HG03159 (cell line): Measurements from ENCODE around the gene GSN.
"Not testable (repeated sequence)": the region's sequence is repeated elsewhere in the genome, so short reads cannot be mapped to it uniquely, and the experiment has no call there.

Experiments used
- ATAC-seq: cut with Tn5 transposase; IDR thresholded peaks from one replicate; pipeline ENCODE4 v1.9.1; 2021; ENCODE audit warnings: mild to moderate bottlenecking, moderate library complexity; ENCODE audit not compliant: unreplicated experiment

Gene GSN

DNA sequence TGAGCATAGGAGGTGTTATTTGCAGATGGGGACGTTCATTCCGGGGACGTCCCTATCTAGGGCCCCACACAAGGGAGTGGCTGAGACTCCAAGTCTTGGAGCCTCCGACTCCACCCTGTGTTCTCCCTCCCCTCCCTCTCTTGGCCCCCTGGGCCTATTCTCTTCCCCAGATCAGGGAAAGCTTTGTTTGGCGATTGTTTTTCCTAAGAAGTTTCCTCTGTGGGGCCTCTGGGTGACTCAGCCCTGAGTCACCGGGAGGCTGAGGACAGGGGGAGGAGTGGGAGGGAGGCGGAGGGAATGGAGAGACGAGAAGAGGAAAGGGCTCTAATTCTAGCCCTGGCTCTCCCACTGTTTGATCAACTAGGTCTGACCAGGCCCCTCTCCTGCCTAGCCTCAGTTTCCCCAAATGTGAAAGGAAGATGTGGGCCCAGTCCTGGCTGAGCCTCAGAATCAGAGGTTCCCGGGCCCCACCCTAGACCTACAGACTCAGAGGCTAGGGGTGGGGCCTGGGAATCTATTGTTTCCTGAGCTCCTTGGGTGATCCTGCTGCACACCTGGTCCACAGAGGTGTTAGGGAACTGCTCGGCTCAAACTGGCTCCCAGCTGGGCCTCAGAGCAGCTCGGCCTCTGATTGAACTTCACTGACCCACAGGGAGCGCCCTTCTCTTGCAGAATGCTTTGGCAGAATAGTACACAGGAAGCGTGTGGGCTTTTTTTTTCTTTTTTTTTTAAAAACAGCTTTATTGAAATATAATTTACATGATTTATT, 19.2 kb downstream of the GSN start:
- no peak for ATAC-seq

DNA sequence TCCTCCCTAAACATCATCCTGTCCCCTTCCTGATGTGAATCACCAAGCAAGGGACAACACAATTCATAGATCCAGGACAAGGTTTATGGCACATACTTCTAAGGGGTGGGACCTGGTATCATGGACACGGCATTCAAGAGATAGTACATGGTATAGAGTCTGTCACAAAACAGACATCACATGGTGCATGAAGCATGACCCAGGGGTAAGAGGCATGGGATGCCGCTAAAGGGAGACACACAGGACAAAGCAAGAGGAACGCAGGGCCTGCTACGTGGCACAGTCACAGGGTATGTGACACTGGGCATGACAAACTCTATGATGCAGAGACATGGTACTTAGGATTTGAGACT, 20.7 kb downstream of the GSN start:
- no peak for ATAC-seq

DNA sequence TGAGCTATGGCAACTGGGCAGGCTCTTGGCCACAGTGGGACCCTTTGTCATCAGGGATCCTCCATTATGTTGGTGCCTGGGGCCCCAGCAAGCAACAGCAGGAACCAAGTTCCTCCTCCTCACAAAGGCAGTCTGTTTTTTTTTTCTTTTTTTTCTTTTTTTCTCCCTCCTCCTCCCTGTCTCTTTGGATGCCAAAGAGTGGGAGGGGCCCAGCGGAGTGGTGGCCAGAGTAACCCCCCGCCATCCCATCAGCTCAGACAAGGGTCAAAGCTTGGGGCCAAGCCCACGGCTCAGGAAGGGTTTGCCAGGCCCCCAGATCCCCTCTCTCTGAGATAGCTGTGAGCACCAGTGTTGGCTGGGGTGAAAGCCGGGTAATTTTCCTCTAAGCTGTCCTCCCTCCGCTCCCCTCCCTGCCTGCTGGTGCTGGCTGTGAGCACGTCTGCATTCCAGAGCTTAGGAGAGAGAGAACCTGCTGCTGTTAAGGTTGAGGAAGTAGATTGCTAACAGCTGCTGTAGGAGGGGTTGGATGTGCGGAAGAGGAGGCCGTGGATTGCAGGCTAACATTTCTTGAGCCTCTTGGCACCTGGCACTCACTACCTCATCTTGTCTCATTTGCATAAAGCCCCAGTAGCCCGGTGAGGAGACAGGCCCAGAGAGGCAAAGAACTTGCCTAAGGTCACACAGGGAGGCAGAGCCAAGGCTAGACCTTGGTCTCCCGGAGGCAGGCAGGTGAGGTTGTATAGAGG, 21.2 kb downstream of the GSN start:
- no peak for ATAC-seq

DNA sequence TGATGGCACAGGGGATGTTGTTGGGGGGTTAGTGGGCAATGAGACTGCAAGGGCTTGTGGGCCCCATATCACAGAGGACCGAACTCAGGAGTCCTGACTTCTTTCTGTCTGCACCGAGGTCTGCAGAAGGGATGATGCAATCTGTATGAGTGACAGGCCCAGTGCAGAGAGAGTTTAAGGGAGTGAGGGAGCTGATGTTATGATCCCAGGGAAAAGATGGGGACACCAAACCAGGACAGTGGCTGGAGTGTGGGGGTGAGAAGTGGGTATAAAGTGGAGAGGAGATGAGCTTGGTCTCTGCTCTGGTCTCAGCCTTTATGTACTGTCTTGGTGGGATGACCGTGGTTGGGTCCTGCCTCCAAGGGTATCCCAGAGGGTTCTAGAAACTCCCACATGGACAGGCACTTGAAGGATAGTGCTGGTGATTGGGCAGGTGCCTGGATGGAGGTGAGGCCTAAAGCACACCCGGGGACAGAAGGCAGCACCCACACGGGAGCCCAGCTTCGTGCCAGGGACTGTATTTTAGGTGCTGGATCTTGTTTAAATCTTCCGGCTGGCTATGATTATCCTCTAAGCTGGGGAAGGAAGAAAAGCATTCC, 21.9 kb downstream of the GSN start:
- no peak for ATAC-seq

DNA sequence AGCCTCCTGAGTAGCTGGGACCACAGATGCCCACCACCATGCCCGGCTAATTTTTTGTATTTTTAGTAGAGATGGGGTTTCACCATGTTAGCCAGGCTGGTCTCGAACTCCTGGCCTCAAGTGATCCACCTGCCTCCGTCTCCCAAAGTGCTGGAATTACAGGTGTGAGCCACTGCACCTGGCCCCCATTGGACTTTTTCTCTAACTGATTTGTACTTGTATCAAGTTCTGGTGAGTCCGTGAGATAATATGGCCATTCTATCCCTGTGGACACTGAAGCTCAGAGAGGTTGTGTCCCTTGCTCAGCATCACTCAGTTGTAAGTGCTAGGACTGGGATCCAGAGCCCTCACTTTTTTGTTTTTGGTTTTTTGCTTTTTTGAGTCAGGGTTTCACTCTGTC, 23.6 kb downstream of the GSN start:
- ATAC-seq = not testable (repeated sequence)

DNA sequence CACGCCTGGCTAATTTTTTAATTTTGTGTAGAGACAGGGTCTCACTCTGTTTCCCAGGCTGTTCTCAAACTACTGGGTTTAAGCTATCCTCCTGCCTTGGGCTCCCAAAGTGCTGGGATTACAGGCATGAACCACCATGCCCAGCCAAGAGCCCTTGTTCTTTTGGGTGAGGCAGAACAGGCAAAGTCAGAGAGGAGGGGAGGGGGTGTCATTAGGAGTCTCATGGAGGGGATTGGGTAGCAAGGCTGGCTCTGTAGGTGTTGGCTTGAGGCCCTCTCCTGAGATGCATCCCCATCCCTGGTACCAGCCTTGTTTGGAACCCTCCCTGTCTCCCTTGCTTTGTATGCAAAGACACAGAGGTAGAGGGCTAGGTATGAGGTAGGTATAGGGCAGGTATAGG, 24.1 kb downstream of the GSN start:
- ATAC-seq = no peak

DNA sequence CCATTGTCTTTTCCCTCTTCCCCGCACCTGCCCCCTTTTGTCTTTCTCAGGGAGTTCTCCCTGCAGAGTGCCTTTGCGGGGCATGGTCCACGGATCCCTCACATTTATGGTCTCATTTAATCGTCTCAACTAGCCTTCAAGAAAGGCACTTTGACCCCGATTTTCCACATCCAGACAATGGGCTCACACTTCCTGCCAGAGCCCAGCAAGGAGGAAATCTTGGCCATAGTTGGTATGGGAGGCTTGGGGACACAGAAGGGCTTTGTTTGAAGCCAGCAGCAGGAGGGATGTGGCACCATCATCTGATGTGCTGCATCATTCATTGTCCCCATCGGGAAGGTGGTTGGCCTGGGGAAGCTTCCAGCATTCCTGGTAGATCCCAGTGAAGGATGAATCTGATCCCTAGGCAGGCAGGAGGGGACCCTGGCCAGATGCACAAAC, 24.9 kb downstream of the GSN start:
- ATAC-seq = no peak

DNA sequence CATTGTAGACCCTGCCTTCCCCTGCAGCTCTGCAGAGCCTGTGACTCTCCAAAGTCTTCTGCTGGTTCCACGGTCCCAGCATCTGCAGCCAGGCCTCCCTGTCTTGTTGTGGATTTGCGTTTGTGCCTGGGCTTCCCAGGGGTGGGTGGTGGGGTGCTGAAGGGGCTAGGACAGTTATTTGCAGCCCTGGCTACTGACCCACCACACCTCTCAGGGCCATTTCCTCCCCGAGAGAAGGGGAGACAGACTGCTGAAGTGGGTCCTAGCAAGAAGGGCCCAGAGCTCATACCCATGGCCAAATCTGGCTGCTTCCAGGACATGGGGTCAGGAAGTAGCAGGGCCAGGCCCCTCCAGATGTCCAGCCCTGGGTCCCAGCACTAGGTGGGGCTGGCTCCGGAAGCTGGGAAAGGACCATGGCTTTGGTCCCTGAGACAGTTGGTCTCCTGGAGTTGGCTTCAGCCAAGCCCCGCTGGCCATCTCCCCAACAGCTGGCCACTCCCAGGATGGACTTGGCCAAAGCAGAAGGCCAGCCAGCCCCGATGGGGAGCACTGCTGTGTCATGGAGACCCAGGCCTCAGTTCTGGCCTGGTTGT, 26.3 kb downstream of the GSN start:
- no peak for ATAC-seq

DNA sequence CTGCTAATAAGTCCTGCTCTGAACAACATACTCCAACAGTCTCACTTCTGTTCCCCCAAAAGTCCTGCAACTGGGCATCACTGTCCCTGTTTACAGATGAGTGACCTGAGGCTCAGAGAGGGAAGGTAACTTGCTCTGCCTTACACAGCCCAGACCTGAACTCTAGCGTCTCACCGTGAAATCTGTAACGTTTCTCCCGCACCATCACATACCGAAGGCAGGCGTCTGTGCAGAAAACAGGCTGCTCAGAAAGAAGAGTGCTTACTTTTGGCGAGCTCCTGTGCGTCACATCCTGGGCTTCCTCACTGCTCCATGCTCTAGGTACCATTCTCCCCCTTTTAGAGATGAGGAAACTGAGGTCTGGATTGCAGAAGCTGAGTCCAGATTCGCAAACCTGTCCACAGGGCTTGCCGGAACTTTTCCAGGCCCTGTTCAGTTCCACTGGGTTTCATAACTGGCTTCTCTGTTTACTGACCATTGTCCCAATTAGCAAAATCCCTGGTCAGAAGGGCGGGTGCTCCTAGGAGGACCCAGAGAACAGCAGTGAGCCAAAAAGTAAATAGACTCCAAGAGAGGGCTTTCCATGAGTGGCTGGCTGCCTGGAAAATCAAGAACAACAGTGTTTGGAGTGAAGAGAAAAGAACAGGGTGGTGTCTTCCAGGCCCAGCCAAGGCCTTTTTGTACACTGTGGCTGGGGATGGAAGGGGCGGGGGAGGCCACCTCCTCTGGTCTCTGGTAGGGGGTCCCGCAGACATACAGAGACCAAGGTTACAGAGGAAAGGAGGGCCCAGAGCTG, 27.1 kb downstream of the GSN start:
- no peak for ATAC-seq

DNA sequence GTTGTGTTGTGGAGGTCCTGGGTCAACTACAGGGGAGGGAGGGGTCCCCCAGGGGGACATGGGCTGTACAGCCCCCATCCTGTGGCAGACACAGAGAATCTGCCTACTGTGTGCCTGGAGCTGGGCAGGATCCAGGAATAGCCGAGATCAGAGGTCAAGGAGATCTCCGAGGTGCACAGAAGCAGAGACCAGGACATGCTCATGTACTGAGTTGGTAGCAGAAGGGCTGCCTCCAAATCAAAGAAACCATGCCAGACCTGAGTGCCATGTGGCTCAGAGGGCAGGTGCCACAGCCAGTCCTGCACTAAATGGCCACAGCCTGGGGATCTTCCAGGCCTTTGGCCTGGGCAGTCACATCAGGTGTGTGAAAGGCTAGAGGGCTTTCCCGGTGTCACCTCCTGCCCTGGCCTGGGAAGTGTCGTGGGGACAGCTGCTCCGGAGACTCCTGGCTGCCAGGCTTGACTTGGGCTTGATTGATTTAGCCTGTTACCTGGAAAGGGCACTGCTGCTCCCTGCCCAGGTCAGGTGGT, 27.8 kb downstream of the GSN start:
- ATAC-seq = no peak

DNA sequence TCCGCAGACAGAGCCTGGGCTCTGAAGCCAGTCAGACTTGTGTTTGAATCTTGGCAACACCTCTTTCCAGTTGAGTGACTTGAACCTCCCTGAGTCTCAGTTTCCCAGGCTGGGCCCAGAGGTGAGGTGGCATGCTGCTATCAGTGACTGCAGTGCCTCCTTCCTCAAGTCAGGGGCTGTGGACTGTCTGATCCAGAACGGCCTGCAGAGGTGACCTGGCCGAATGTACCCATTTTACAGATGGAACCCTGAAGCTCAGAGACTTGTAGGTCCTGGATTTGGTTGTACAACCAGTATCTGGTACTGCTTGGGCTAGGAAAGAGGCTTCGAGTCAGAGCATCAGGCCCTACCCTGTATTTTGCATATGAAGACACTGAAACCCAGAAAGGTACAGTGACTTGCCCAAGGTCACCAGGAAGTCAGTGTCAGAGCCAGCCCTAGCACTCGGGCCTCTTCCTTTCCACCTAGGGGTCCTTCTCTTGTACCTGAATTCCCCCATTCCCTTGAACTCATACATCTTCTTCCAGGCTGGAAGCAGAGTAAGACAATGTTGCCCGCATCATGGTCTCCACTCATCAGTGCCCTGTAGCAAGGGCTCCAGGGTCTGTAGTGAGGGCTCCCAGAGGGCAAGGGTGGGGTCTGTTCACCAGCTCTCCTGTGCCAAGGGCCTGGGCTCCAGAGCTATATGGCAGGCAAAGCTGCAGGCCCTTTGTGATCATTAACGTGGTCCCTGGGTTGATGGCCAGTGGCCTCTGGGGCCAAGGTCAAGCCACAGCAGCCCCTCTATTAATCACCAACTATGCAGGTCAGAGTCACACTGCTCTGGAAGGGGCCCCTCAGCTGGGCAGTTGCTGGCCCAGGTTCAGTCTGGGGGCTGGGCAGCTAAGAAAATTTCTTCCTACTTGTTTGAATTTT, 28.5 kb downstream of the GSN start:
- ATAC-seq = no peak

DNA sequence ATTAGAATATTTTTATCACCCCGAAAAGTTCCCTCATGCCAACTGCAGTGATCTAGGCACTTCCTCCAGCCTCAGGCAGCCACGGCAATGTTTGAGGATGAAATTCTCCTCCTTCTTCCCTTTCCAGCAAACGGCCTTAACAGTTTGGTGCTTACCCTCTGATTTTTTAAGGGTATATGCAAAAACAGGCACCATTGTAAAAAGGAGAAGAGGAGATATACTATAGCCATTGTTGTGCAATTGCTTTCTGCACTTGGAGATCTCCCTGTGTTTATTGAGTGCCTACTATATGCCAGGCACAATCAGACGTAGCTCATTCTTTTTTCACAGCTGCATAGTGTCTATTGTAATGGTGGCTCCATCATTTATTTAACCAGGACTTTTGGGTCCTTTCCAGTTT, 29.4 kb downstream of the GSN start:
- ATAC-seq = no peak

DNA sequence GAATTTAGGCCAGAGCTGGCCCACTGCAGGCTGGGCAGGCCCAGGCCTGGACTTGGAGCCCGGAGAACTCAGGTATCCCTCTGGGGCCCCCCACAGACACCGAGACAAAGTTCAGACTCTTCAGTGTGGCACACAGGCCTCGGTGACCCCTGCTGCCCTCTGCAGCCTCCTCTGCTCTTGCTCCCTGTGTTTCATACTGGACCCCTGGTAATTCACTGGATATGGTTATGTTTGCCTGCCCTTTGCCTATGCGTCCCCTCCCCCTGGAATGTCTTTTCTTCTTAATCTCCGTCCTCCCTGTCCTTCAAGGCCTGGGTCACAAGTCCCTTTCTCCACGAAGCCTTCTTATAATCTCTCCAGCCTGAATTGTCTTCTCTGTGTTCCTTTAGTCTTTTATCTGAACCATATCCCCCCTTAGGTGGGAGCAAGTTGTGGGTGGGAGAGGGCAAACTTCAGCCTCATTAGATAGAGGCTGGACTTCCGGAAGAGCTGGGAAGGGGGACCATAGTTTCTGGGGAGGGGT, 30.1 kb downstream of the GSN start:
- ATAC-seq = no peak

DNA sequence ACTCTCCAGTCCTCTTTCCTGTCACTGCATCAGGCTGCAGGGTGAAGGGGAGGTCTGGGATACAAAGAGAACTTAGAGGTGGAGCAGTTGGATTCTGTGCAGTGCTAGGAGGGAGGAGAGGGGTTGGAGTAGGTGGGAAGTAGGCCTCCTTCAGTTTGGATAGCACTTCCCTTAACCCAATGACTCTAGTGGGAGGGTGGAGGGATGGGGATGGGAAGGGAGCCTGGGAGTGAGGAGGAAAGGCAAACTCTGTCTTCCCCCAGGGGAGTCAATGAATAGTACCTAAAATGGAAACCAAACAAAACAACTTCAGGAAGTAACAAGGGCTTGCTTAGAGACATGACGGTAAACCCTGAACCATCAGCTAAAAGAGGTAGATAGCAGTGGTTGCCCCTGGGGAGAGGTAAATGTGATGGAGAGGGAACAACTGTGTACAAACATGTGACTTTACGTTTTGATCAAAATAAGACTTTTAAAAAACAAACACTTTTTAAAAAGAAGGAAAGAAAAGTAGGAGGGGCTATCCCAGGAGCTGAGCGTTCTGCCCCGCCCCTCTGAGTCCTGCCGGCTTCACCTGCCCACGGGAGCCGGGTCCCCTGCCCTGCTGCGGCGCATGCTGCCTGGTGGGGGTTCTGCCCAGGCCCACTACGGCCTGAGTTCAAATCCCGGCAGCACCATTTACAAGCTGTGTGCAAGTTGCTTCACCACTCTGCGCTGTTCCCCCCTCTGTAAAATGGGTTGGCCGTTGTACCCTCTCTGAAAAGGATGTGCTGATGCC, 30.9 kb downstream of the GSN start:
- no peak for ATAC-seq

DNA sequence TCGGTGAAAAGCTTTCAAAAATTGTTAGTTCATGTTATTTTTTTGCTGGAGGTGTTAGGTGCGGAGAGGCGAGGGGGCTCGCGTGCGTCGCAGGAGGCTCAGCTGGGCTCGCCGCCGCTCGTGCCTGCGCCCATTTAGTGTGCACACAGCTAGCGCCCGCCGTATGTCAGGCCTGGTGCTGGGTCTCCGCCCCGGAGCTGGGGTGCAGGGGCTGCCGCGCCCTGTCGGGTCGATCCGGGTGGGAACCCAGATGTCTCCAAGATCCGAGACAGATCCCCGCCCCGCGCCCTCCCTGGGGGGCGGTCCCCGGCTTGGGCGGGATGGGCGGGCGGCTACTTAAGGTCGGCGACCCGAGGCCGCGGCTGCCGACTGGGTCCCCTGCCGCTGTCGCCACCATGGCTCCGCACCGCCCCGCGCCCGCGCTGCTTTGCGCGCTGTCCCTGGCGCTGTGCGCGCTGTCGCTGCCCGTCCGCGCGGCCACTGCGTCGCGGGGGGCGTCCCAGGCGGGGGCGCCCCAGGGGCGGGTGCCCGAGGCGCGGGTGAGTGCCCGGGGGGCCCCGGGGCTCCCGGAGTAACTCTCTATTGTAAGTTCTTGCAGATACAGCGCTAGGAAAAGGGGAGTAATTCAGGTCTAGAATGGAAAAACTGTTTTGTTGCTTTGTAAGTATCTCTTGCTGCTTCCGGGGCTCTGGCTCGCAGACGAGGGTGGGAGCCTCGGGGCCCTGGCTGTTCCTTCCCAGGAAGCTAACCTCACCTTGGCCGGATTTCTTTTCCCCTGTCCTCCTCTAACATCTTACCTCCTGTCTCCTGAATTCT, 31.7 kb downstream of the GSN start:
- no peak for ATAC-seq

DNA sequence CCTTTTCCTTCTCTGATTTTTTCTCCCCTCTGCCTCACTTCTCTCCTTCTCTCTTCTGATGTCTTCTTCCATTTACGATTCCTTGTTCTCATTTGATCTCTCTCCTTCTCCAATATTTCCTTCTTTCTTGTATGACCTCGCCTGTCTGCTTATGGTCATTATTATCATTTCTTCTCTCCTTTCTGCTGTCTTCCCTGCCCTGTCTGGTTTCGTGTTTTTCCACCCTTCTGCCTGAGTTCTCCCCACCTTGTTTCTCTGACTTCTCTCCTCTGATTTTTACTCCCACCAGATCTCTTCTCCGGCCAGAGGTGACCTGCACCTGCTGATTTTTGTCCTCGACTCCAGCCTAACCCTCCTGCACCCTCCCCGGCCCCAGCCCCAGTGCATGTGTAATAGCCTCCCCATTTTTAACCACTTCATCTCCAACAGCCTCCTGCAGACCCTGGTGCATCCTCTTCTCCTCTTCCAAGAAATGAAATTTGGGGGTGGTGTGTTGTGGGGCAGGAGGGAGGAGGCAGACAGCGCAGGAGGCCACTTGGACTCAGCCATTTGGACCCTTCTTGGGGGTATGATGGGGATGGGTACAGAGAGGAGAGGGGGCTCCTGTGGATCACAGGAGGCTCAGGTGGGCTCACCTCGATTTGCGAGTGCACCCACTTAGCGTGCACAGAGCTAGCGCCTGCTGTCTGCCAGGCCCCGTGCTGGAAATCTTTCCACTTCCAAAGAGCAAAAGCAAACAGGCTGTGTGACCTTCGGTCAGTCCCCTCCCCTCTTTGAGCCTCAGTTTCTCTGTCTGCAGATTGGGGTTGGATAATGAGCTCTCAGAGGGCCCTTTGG, 32.5 kb downstream of the GSN start:
- ATAC-seq = no peak

DNA sequence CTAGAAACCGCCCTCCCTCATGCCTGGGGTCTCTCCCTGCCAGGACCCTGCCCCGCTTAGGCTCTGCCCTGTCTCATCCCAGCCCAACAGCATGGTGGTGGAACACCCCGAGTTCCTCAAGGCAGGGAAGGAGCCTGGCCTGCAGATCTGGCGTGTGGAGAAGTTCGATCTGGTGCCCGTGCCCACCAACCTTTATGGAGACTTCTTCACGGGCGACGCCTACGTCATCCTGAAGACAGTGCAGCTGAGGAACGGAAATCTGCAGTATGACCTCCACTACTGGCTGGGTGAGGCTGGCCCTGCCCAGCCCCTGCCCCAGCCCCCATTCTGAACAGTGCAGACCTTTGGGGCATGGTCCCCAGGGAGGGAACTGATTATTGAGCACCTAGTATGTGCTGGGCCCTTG, 33.9 kb downstream of the GSN start:
- no peak for ATAC-seq
